ENCODE data around the gene SBNO1.

GRCh38 chr12:123306200-123306599, 58.4 kb downstream of the SBNO1 start:
- TF ChIP-seq TAF1 (IDR thresholded peaks at IDR 0.05; ENCODE audit: borderline replicate concordance, insufficient read depth, low read length) (no peak), POLR2AphosphoS5 (IDR thresholded peaks at IDR 0.05; ENCODE audit: low read depth, low read length) (no peak), SIN3A (IDR thresholded peaks at IDR 0.05; ENCODE audit: borderline replicate concordance, insufficient read depth, low read length) (no peak), REST (IDR thresholded peaks at IDR 0.05; ENCODE audit: insufficient read depth in 1 of 2, low read depth in 2 of 2, low read length in 2 of 2) (no peak)
